IPS DF 4.7 (cell line): Measurements from ENCODE around the gene SYNE2.
"Not testable (repeated sequence)": the region's sequence is repeated elsewhere in the genome, so short reads cannot be mapped to it uniquely, and the experiment has no call there.

Source experiments
- DNase-seq: peaks from one replicate; pipeline ENCODE4 v3.0.0-alpha.2; 2013; ENCODE audit warnings: low spot score; ENCODE audit errors: extremely low read depth

The SYNE2 gene

GRCh38 chr14:63869940-63870752 lies 17.3 kb downstream of the SYNE2 start:
- DNase-seq, result not testable (repeated sequence)

GRCh38 chr14:63870753-63871037 lies 17.9 kb downstream of the SYNE2 start:
- DNase-seq, result not testable (repeated sequence)

- DNase-seq, result no peak
Observed at GRCh38 chr14:63874223-63874622, 21.4 kb downstream of the SYNE2 start.

- no peak for DNase-seq
Observed at GRCh38 chr14:63875311-63875710, 22.5 kb downstream of the SYNE2 start.

GRCh38 chr14:63877550-63877939 lies 24.7 kb downstream of the SYNE2 start:
- no peak for DNase-seq

GRCh38 chr14:63878052-63878451 lies 25.2 kb downstream of the SYNE2 start:
- no peak for DNase-seq

- no peak for DNase-seq
Observed at GRCh38 chr14:63878792-63879191, 26.0 kb downstream of the SYNE2 start.

GRCh38 chr14:63881926-63882325 lies 29.1 kb downstream of the SYNE2 start:
- no peak for DNase-seq

- no peak for DNase-seq
Observed at GRCh38 chr14:63887899-63888298, 35.1 kb downstream of the SYNE2 start.

GRCh38 chr14:63890553-63890952 lies 37.7 kb downstream of the SYNE2 start:
- no peak for DNase-seq

- peak; percentile 71 for DNase-seq
Observed at GRCh38 chr14:63891148-63891975, 38.6 kb downstream of the SYNE2 start.

GRCh38 chr14:63892265-63892664 lies 39.5 kb downstream of the SYNE2 start:
- no peak for DNase-seq

GRCh38 chr14:63893701-63894458 lies 41.1 kb downstream of the SYNE2 start:
- no peak for DNase-seq

GRCh38 chr14:63895510-63895909 lies 42.7 kb downstream of the SYNE2 start:
- DNase-seq, result no peak

GRCh38 chr14:63896278-63896720 lies 43.5 kb downstream of the SYNE2 start:
- DNase-seq, result no peak

GRCh38 chr14:63897721-63898163 lies 44.9 kb downstream of the SYNE2 start:
- DNase-seq, result no peak

GRCh38 chr14:63899953-63900352 lies 47.1 kb downstream of the SYNE2 start:
- DNase-seq, result no peak

- DNase-seq, result no peak
Observed at GRCh38 chr14:63901434-63902085, 48.8 kb downstream of the SYNE2 start.

- no peak for DNase-seq
Observed at GRCh38 chr14:63902375-63902976, 49.7 kb downstream of the SYNE2 start.

GRCh38 chr14:63904724-63905123 lies 51.9 kb downstream of the SYNE2 start:
- no peak for DNase-seq

- no peak for DNase-seq
Observed at GRCh38 chr14:63905370-63905769, 52.6 kb downstream of the SYNE2 start.
